Stimulated activated CD4-positive, alpha-beta T cell treated with anti-CD3 and anti-CD28 coated beads, TNF-alpha, amount 100 ng/mL, for 1 hour (primary cell): Measurements from ENCODE around the gene NDUFS4.
"Not testable (repeated sequence)": the region's sequence is repeated elsewhere in the genome, so short reads cannot be mapped to it uniquely, and the experiment has no call there.

Experiments used
- DNase-seq, 3 donors: peaks; one replicate each; pipeline ENCODE4 v3.0.0-alpha.2; 2020; ENCODE audit warnings: low read depth in 3 of 3, low spot score in 1 of 3

NDUFS4 gene

GRCh38 chr5:53560506-53561191 is at the start of gene NDUFS4:
Gene NDUFS4 (plus strand): TSS chr5:53560639. CDS start chr5:53560663, 24 bp downstream.
- DNase-seq, result peak; percentile 31 to 60 (median 42)

- no peak for DNase-seq
Measured at GRCh38 chr5:53512539-53512938, 47.9 kb upstream of the NDUFS4 start.

- no peak for DNase-seq
Measured at GRCh38 chr5:53515988-53516387, 44.5 kb upstream of the NDUFS4 start.

- no peak for DNase-seq
Measured at GRCh38 chr5:53520813-53521212, 39.6 kb upstream of the NDUFS4 start.

GRCh38 chr5:53537711-53538110 is 22.7 kb upstream of the NDUFS4 start:
- no peak for DNase-seq

- not testable (repeated sequence) for DNase-seq
Measured at GRCh38 chr5:53540739-53541138, 19.7 kb upstream of the NDUFS4 start.

DNA sequence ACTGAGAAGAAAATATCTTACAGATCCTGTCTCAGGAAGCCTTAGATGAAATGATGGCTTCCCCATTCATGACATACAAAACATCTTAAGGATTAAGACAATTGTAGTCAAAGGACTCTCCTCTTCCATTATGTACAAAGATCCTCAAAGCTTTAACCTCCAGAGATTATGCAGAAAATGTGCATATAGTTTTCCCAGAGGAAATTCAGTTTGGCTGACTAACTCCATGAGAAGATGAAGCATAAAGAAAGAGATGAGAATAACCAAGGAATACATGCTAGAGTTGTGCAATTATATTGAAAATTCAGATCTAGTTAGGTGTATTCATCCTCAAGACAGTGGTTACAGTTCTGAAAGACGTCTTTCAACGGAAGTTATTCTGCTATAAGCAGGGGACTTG is 18.6 kb upstream of the NDUFS4 start:
- no peak for DNase-seq

DNA sequence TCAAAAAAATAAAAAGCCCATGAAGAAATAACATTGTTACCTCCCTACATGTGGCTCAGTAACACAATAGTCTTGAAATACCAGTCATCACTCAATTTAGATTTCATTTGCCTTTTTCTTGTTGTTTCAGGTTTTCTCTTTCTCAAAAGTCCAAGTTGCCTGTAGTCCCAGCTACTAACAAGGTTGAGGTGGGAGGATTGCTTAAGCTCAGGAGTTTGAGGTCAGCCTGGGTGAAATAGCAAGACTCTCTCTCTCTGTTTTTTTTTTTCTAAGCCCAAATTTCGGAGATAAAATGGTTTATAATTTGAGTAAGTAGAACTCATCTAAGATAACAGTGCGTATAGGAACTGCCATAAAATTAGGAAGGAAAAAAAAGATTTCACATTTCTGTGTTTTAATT is 17.5 kb upstream of the NDUFS4 start:
- DNase-seq, result no peak

DNA sequence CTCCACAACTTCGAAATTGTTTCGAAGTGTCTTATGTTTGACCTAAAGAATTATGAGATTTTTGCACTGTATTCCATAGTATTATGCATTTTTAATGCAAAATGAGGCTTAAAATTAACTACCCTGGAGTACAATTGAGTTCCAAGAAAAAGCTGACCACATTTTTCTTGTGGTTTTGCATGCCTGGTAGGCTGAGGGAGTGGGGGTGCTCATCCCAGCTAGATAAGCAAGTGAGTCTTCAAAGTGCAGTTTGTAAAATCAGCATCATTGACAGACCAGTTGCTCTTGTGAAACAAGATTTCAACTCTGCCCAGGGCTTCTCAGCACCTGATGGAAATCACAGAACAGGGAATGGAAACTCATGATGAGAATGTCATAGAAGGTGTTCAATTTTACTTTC is 17.0 kb upstream of the NDUFS4 start:
- no peak for DNase-seq

DNA sequence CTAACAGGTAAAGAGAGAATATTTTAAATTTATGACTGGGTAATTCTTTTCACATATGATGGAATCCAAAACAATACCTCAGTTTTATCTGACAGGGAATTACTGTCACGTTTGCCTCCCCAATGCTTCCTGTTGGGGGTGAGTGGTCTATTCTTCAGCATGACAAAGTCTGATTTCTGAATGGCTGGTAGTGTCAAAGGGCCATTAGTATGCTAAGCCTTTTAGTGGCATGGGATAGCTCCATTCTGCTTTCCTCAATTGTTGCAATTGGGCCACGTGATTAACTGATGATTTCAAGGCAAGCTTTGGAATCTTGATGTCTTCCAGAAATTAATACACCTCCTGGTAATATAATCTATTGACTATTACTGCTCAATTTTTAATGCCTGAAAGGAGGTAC is 14.7 kb upstream of the NDUFS4 start:
- DNase-seq, result no peak

DNA sequence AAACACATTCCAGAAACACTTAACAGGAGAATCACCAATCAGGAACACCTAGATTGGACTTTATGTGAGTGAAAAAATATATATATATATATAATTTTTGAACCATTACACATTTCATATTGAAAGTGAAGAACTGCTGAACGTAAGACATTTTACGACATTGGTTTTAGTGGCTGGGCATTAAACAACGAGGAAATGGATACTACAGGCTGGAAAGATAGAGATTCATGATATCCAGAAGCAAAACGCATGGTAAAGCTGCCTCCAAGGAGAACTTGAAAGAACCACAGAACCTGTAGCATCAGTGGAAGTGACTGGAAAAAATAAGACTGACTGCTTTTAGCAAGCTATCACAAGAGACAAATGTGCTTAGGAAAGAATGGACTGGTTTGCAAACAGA is 13.2 kb upstream of the NDUFS4 start:
- DNase-seq, result no peak

- not testable (repeated sequence) for DNase-seq
Measured at GRCh38 chr5:53548501-53548900, 11.9 kb upstream of the NDUFS4 start.

DNA sequence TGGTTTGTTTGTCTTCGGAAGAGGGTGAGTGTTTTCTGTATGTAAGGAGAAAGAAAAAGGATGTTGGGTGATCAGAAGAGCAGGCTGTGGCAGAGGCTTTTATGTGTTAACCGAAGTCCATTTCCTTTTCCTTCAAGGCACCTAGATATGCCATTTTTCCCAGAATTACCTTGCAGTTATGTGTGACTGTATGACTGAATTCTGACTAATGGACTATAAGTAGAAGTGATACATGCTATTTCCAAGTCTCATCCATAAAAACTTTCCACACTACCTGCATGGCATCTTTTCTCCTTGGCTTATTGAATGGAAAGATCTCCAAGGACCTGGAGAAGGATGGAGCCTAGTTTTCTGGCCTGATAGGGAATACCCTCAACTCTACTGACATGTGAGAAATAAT is 10.6 kb upstream of the NDUFS4 start:
- DNase-seq, result no peak

GRCh38 chr5:53552561-53552960 is 7.9 kb upstream of the NDUFS4 start:
- no peak for DNase-seq

DNA sequence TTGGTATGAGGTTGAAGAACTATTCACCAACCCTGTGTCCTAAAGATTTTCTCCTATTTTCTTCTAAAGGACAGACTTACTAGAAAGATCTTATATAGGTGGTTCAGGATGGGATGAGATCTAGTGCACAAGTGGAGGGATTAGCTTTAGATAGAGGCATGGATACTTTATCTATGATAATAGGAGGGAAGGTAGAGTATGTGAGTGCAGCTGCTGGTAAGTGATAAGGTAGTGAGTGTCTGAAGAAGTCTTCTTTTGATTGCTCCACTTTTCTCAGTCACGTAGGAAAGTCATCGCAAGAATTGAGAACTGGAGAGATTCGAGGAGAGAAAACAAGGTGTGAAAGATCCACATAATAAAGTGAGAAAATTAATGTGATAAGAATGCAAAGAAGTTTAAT is 6.0 kb upstream of the NDUFS4 start:
- no peak for DNase-seq

DNA sequence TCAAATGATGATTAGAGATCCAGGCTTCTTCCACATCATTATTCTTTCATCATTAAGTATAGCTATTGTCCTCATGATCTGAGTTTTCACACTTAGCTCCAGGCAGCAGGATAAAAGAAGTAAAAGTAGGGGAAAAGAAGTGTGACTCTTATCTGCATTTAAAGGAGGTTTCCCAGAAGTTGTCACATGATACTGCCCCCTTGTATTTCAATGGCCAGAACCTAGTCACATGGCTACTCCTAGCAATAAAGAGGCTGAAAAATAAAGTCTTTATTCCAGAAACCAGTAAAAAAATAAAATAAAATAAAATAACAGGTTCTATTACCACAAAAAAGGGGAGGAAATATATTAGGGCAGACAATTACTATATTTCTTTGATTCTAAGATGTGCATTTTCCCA is 5.3 kb upstream of the NDUFS4 start:
- DNase-seq, result no peak

- no peak for DNase-seq
Measured at GRCh38 chr5:53556001-53556400, 4.4 kb upstream of the NDUFS4 start.

DNA sequence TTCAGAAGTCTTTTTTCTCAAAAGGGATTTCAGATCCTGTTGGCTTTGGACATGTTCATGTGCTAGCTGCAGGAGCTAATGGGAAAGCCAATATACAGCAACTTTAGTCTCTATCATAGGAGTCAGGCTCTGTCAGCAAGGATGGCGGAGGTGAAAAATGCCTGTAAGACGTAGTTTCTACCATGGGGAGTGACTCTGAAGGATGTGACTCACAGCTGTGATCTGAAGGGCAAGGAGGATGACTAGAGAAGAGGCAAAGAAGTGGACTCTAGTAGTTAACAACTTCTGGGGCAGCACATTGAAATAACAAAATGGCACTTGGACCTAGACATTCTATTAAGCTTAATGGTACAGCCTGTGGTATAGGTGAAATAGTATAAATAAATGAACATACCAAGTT is 3.1 kb upstream of the NDUFS4 start:
- DNase-seq, result no peak

DNA sequence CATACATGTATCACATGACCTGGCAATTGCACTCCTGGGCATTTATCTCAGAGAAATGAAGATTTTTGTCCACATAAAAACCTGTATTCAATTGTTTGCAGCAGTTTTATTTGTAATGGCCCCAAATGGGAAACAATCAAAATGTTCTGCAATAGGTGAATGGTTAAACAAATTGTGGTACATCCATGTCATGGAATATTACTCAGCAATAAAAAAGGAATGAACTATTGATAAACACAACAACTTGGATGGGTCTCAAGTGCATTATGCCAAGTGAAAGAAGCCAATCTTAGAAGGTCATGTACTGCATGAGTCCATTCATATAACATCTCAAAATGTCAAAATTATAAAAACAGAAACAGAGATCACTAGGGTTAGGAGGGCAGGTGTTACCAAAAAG is 1.5 kb upstream of the NDUFS4 start:
- DNase-seq, result no peak

GRCh38 chr5:53560028-53560427 is 411 bp upstream of the NDUFS4 start:
- DNase-seq, result no peak

GRCh38 chr5:53568401-53568800 is 8.0 kb downstream of the NDUFS4 start:
- no peak for DNase-seq

DNA sequence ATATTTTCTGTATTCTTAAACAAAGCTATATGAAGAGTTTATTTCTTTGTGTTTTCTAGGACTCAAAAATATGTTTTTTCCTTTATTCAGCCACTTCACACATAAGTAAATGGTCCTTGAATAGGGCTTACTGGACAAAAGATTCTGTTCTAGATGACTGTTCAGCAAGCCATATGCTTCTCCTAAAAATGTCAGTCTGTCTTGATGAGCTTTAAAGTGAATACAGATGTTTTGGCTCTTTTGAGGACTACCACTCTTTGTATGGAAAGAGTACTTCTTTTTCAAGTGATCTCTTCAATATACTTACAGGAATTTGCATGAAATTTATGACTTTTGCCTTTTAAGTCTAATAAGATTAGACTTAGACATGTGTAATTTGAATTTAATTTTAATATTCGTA is 8.4 kb downstream of the NDUFS4 start:
- DNase-seq, result no peak

- no peak for DNase-seq
Measured at GRCh38 chr5:53569453-53569852, 9.0 kb downstream of the NDUFS4 start.

GRCh38 chr5:53571403-53571802 is 11.0 kb downstream of the NDUFS4 start:
- DNase-seq, result no peak
